ENCODE data around the gene YIF1A.
"Not testable (repeated sequence)": the region's sequence is repeated elsewhere in the genome, so short reads cannot be mapped to it uniquely, and the experiment has no call there.

The YIF1A gene

GRCh38 chr11:66323684-66324083 lies 34.7 kb upstream of the YIF1A start:
- TF ChIP-seq CTCF (IDR thresholded peaks at IDR 0.05; ENCODE audit: low read depth, low read length) = no peak
- no peak overlapping the region for H3K4me3 ChIP-seq (ENCODE audit: low read depth, low read length)

GRCh38 chr11:66322732-66323427 lies 33.9 kb upstream of the YIF1A start:
- H3K4me3 ChIP-seq (ENCODE audit: low read depth, low read length) = no peak overlapping the region
- TF ChIP-seq CTCF (IDR thresholded peaks at IDR 0.05; ENCODE audit: low read depth, low read length) = no peak

GRCh38 chr11:66321606-66322005 lies 32.7 kb upstream of the YIF1A start:
- TF ChIP-seq CTCF (IDR thresholded peaks at IDR 0.05; ENCODE audit: low read depth, low read length) = no peak
- no peak overlapping the region for H3K4me3 ChIP-seq (ENCODE audit: low read depth, low read length)

GRCh38 chr11:66320748-66321147 lies 31.8 kb upstream of the YIF1A start:
- H3K4me3 ChIP-seq (ENCODE audit: low read depth, low read length) = not testable (repeated sequence)

GRCh38 chr11:66320289-66320688 lies 31.3 kb upstream of the YIF1A start:
- H3K4me3 ChIP-seq (ENCODE audit: low read depth, low read length) = not testable (repeated sequence)

- H3K4me3 ChIP-seq (ENCODE audit: low read depth, low read length) = no peak overlapping the region
- no peak for TF ChIP-seq CTCF (IDR thresholded peaks at IDR 0.05; ENCODE audit: low read depth, low read length)
Observed at GRCh38 chr11:66318600-66318970, 29.6 kb upstream of the YIF1A start.

- no peak for TF ChIP-seq CTCF (IDR thresholded peaks at IDR 0.05; ENCODE audit: low read depth, low read length)
- H3K4me3 ChIP-seq (ENCODE audit: low read depth, low read length) = 0 out of 2 replicates have a peak overlapping the region, but pooled peaks have one; percentile 2
Observed at GRCh38 chr11:66317723-66318599, 29.0 kb upstream of the YIF1A start.

- H3K4me3 ChIP-seq (ENCODE audit: low read depth, low read length) = peak overlapping the region; percentile 20; the same call in 1 of the 2 replicates
Observed at GRCh38 chr11:66317322-66317722, 28.4 kb upstream of the YIF1A start.

More at GRCh38 chr11:66317322-66317722, 28.4 kb upstream of the YIF1A start:
- no peak for TF ChIP-seq CTCF (IDR thresholded peaks at IDR 0.05; ENCODE audit: low read depth, low read length)

Data from WI38 (cell line).